Measurements from ENCODE around the gene TMEM184A. TPM values are rescaled to one million over a fixed set of nuclear protein-coding genes. Genes with fewer than 3 reads are reported as not detected.

TMEM184A gene
- total RNA-seq, 2 donors from 2014 or later: 4.6 to 5.1 TPM

DNA sequence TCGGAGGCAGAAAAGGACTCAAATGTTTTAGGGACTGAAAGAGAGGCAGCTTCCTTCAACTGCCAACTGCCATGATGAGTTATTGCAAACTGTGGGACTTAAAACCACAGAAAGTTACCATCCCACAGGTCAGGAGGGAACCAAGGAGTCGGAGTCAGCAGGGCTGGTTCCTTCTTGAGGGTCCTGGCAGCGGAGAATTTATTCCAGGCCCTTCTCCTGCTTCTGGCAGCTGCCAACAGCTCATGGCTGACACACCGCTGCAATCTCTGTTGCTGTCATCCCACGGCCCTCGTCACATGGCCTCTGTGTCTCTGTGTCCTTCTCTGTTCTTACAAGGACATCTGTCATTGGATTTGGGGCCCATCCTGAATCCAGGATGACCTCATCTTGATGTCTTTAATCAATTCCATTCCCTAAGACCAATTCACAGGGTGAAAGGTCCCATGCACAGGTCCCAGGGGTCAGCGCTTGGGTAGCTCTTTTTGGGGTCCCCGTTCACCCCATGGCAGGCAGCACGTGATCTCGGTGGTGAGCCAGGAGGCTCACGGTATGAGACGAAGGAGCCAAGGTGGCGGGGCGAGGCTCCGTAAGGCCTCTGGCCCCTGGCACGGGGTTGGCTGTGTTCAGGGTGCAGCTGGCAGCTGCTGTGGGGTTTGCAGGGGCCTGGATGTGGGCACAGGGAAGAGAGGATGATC, 41.2 kb upstream of the TMEM184A start:
- H3K27ac Mint-ChIP-seq: no peak overlapping the region

DNA sequence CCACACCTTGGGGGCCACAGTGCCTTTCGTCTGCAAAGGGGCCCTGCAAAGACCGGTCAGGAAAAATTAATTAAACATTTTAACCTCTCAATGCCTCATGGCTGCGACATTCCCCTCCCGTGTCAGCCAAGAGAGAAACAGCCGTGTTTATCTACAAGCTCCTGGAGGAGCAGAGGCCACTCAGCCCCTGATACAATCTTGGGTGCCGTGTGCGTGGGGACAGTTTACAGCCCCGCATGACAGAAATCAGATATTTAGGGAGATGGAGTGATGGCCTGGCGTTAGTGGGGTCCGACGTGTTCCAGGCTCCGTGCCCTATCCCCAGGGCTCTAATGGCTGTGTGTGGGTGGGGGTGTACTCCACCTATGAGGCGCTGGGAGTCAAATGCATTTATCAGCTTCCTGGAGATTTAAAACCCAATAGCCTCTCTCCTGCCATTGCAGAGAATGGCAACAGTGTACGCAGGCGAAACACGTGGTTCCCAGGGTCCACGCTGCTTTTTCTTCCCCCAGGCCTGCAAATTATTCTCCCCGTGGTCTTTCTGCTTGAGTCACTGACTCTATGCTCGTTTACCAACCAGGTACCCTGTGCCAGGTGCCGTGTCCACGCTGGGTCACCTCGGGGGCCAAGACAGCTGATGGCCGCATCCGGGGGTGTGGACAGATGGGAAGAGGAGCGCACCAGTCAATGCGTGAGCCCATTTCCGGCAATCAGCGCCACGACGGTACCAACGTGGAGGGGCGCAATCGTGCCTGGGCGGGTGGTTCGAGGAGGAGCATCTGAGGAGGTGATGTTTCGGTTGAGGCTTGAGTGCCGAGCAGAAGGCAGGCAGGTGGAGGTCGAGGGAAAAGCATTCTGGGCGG, 40.4 kb upstream of the TMEM184A start:
- H3K27ac Mint-ChIP-seq: no peak overlapping the region
- no peaks in the 10 kb centered on the region for H3K4me1 ChIP-seq (ENCODE audit: control insufficient read depth, insufficient read depth, low read length)
- no peak overlapping the region for H3K9ac ChIP-seq (ENCODE audit: extremely low read depth, low read length, poor library complexity, severe bottlenecking)
- no peaks in the 10 kb centered on the region for H3K36me3 ChIP-seq (ENCODE audit: control insufficient read depth, insufficient read depth, low read length)
- peaks cover 2% of the 10 kb centered on the region for H3K27me3 Mint-ChIP-seq (ENCODE audit: insufficient read depth)
- TF ChIP-seq, protein P1, sequence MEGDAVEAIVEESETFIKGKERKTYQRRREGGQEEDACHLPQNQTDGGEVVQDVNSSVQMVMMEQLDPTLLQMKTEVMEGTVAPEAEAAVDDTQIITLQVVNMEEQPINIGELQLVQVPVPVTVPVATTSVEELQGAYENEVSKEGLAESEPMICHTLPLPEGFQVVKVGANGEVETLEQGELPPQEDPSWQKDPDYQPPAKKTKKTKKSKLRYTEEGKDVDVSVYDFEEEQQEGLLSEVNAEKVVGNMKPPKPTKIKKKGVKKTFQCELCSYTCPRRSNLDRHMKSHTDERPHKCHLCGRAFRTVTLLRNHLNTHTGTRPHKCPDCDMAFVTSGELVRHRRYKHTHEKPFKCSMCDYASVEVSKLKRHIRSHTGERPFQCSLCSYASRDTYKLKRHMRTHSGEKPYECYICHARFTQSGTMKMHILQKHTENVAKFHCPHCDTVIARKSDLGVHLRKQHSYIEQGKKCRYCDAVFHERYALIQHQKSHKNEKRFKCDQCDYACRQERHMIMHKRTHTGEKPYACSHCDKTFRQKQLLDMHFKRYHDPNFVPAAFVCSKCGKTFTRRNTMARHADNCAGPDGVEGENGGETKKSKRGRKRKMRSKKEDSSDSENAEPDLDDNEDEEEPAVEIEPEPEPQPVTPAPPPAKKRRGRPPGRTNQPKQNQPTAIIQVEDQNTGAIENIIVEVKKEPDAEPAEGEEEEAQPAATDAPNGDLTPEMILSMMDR (conservative IDR thresholded peaks at IDR 0.05): no peak
- H3K9me3 ChIP-seq (ENCODE audit: control insufficient read depth, low read length): no peaks in the 10 kb centered on the region
- H3K36me3 Mint-ChIP-seq (ENCODE audit: low read depth): no peaks in the 10 kb centered on the region
- DNase-seq: peak; percentile 32
- no peak overlapping the region for H3K27ac ChIP-seq (ENCODE audit: low read depth, low read length)
- H3K27me3 ChIP-seq (ENCODE audit: control insufficient read depth, insufficient read depth, low read length, poor library complexity, severe bottlenecking): no peaks in the 10 kb centered on the region
- 91 to 95% methylated on average over 22 to 39 of the region's 39 CpGs for WGBS, 2 experiments (ENCODE audit: insufficient coverage in 1 of 2, insufficient read length in 1 of 2)
- no peak overlapping the region for H3K4me3 ChIP-seq (ENCODE audit: low read length)
- peaks cover 4% of the 10 kb centered on the region for H3K9me3 Mint-ChIP-seq
- H3K4me1 Mint-ChIP-seq: no peaks in the 10 kb centered on the region
- no peak overlapping the region for H3K4me3 Mint-ChIP-seq

More for the DNA sequence above, 41.2 kb upstream of the TMEM184A start:
- Histone ChIP-seq H3K9me3 (ENCODE audit: control insufficient read depth, low read length) (no peaks in the 10 kb centered on the region), H3K4me1 (ENCODE audit: control insufficient read depth, insufficient read depth, low read length) (no peaks in the 10 kb centered on the region), H3K27me3 (ENCODE audit: control insufficient read depth, insufficient read depth, low read length, poor library complexity, severe bottlenecking) (no peaks in the 10 kb centered on the region), H3K4me3 (ENCODE audit: low read length) (no peak overlapping the region), H3K36me3 (ENCODE audit: control insufficient read depth, insufficient read depth, low read length) (no peaks in the 10 kb centered on the region), H3K9ac (ENCODE audit: extremely low read depth, low read length, poor library complexity, severe bottlenecking) (no peak overlapping the region), H3K27ac (ENCODE audit: low read depth, low read length) (no peak overlapping the region)
- Mint-ChIP-seq H3K36me3 (ENCODE audit: low read depth) (no peaks in the 10 kb centered on the region), H3K4me3 (no peak overlapping the region), H3K9me3 (peaks cover 4% of the 10 kb centered on the region), H3K27me3 (ENCODE audit: insufficient read depth) (peaks cover 2% of the 10 kb centered on the region), H3K4me1 (no peaks in the 10 kb centered on the region)
- DNase-seq: peak; percentile 22
- TF ChIP-seq, protein P1 (conservative IDR thresholded peaks at IDR 0.05): no peak
- 81 to 88% methylated on average over 8 to 16 of the region's 16 CpGs for WGBS, 2 experiments (ENCODE audit: insufficient coverage in 1 of 2, insufficient read length in 1 of 2)

DNA sequence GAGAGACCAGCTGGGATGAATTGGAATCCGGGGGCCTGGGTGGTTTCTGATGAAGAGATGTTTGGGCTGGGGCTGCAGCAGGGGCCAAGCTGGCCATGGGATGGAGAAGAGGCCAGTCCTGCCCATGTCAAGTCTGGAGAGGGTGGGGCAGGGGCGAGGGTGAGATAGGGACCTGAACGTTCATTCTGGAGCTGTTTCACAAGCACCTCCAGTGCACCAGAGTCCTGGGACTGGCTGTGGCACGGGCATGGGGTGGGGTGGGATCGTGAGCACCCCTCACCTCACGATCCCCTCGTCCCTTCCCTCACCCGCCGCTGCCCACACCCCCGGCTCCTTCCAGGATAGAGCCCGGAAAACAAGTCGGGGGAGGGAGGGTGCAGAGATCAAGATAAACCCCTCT, 39.6 kb upstream of the TMEM184A start:
- Histone ChIP-seq H3K9ac (ENCODE audit: extremely low read depth, low read length, poor library complexity, severe bottlenecking) (no peak overlapping the region), H3K27me3 (ENCODE audit: control insufficient read depth, insufficient read depth, low read length, poor library complexity, severe bottlenecking) (no peaks in the 10 kb centered on the region), H3K4me3 (ENCODE audit: low read length) (no peak overlapping the region), H3K27ac (ENCODE audit: low read depth, low read length) (no peak overlapping the region), H3K36me3 (ENCODE audit: control insufficient read depth, insufficient read depth, low read length) (no peaks in the 10 kb centered on the region), H3K9me3 (ENCODE audit: control insufficient read depth, low read length) (no peaks in the 10 kb centered on the region), H3K4me1 (ENCODE audit: control insufficient read depth, insufficient read depth, low read length) (no peaks in the 10 kb centered on the region)
- H3K4me1 Mint-ChIP-seq: no peaks in the 10 kb centered on the region
- peaks cover 3% of the 10 kb centered on the region for H3K27me3 Mint-ChIP-seq (ENCODE audit: insufficient read depth)
- no peak for DNase-seq
- H3K36me3 Mint-ChIP-seq (ENCODE audit: low read depth): no peaks in the 10 kb centered on the region
- no peak overlapping the region for H3K4me3 Mint-ChIP-seq
- no peak overlapping the region for H3K27ac Mint-ChIP-seq
- WGBS, 2 experiments (ENCODE audit: insufficient coverage in 1 of 2, insufficient read length in 1 of 2): 81 to 83% methylated on average over 5 to 12 of the region's 12 CpGs
- TF ChIP-seq, protein P1 (conservative IDR thresholded peaks at IDR 0.05): no peak
- H3K9me3 Mint-ChIP-seq: peaks cover 4% of the 10 kb centered on the region
